B cell (primary cell): ENCODE measurements around the gene CNIH1. TPM values are rescaled to one million over a fixed set of nuclear protein-coding genes. Genes with fewer than 3 reads are reported as not detected.

ENCODE experiments used
- ATAC-seq: fragments of 200-7000 bp; cut with Tn5 transposase; one replicate; pipeline ENCODE4 v1.10.0; 2021; ENCODE audit warnings: low read depth, mild to moderate bottlenecking, moderate number of reproducible peaks, moderate library complexity
- CTCF ChIA-PET: fragments of 350-600 bp; sonication (Branson Sonifier 250); formaldehyde crosslinking; loops from one replicate; lab custom pipeline; 2021; ENCODE audit warnings: antibody characterized with exemption, inconsistent platforms; lab: Charles Lee
- POLR2A ChIA-PET: fragments of 350-600 bp; sonication (Branson Sonifier 250); formaldehyde crosslinking; loops from one replicate; lab custom pipeline; 2021; ENCODE audit warnings: antibody characterized with exemption; lab: Charles Lee
- DNase-seq: peaks from one replicate; pipeline ENCODE4 v3.0.0; 2013
- H2AFZ ChIP-seq: 2 replicates; pipeline ENCODE4 v1.6.1; 2012; ENCODE audit warnings: mild to moderate bottlenecking, low read depth, low read length; ENCODE audit not compliant: insufficient read depth, poor library complexity, severe bottlenecking
- H3K27ac ChIP-seq, 2 donors: 1 replicate in 1 of 2; 2 replicates in 1 of 2; pipeline ENCODE4 v1.5.1; 2012 to 2013; ENCODE audit warnings: low read length in 2 of 2, mild to moderate bottlenecking in 2 of 2, moderate library complexity in 1 of 2
- H3K27me3 ChIP-seq, 4 experiments: fragments of 200-600 bp in 1 of 4; sonication (generic) in 1 of 4; replicated peaks in 1 of 4; 1 replicate in 2 of 4; 2 replicates in 2 of 4; pipeline versions ENCODE4 v1.6.1 to v1.7.0; 2013 to 2016; ENCODE audit warnings: low read length in 3 of 4, mild to moderate bottlenecking in 2 of 4, mixed read lengths in 1 of 4, moderate library complexity in 1 of 4; ENCODE audit not compliant: insufficient read depth in 4 of 4, control insufficient read depth in 3 of 4; ENCODE audit errors: control extremely low read depth in 1 of 4
- H3K36me3 ChIP-seq, 2 experiments: replicated peaks in 1 of 2; 1 replicate in 1 of 2; 2 replicates in 1 of 2; pipeline versions ENCODE4 v1.6.1 to v1.7.1; 2013; ENCODE audit warnings: low read length in 1 of 2; ENCODE audit not compliant: insufficient read depth in 2 of 2, control insufficient read depth in 1 of 2; ENCODE audit errors: control extremely low read depth in 1 of 2, extremely low read depth in 1 of 2
- H3K4me1 ChIP-seq, 2 donors: fragments of 200-600 bp in 1 of 2; sonication (generic) in 1 of 2; 1 replicate in 1 of 2; 2 replicates in 1 of 2; pipeline versions ENCODE4 v1.5.1 to v1.6.1; 2013 to 2017; ENCODE audit warnings: low read length in 2 of 2; ENCODE audit not compliant: control insufficient read depth in 2 of 2, insufficient read depth in 2 of 2
- H3K4me2 ChIP-seq: replicated peaks from 2 replicates; pipeline ENCODE3; 2012; ENCODE audit warnings: mild to moderate bottlenecking, low read depth, low read length; ENCODE audit not compliant: poor library complexity, severe bottlenecking
- H3K4me3 ChIP-seq, 5 experiments: fragments of 200-600 bp in 1 of 5; sonication (generic) in 1 of 5; 1 replicate in 3 of 5; 2 replicates in 2 of 5; pipeline versions ENCODE4 v1.5.1 to v1.7.0; 2011 to 2016; ENCODE audit warnings: low read length in 4 of 5, mild to moderate bottlenecking in 4 of 5, low read depth in 2 of 5, control low read depth in 1 of 5, moderate library complexity in 1 of 5; ENCODE audit not compliant: insufficient read depth in 1 of 5; ENCODE audit errors: control extremely low read depth in 1 of 5, extremely low read depth in 1 of 5
- H3K79me2 ChIP-seq: fragments of 200-600 bp; sonication (generic); one replicate; pipeline ENCODE4 v1.6.0; 2016; ENCODE audit warnings: low read length; ENCODE audit not compliant: control insufficient read depth, insufficient read depth
- H3K9ac ChIP-seq: fragments of 200-600 bp; sonication (generic); 2 replicates; pipeline ENCODE4 v1.6.1; 2017; ENCODE audit warnings: mild to moderate bottlenecking, low read length, moderate library complexity
- H3K9me3 ChIP-seq, 3 donors: one replicate each; pipeline versions ENCODE4 v1.6.1 to v1.7.1; 2013; ENCODE audit warnings: low read length in 2 of 3; ENCODE audit not compliant: control insufficient read depth in 2 of 3, insufficient read depth in 1 of 3; ENCODE audit errors: control extremely low read depth in 1 of 3
- H4K20me1 ChIP-seq: 2 replicates; pipeline ENCODE4 v1.6.0; 2012; ENCODE audit warnings: mild to moderate bottlenecking, low read length; ENCODE audit not compliant: insufficient read depth, control insufficient read depth, poor library complexity, severe bottlenecking
- H3K27ac Mint-ChIP-seq: one replicate; pipeline ENCODE4 v1.8.0; 2021; ENCODE audit warnings: mixed read lengths
- H3K27me3 Mint-ChIP-seq: one replicate; pipeline ENCODE4 v1.8.0; 2021; ENCODE audit warnings: mixed read lengths
- H3K4me1 Mint-ChIP-seq: one replicate; pipeline ENCODE4 v1.8.0; 2021; ENCODE audit warnings: mixed read lengths
- H3K4me3 Mint-ChIP-seq: one replicate; pipeline ENCODE4 v1.8.0; 2021; ENCODE audit warnings: mixed read lengths
- H3K9me3 Mint-ChIP-seq: one replicate; pipeline ENCODE4 v1.8.0; 2022; ENCODE audit warnings: mixed read lengths; ENCODE audit not compliant: insufficient read depth
- EZH2 ChIP-seq: IDR thresholded peaks from 2 replicates; pipeline ENCODE4 v1.6.1; 2012; ENCODE audit warnings: borderline replicate concordance, low read depth, mild to moderate bottlenecking, moderate library complexity, low read length; ENCODE audit not compliant: insufficient read depth, poor library complexity, severe bottlenecking
- WGBS: methylation state at CpG from one replicate; pipeline ENCODE4 v1.1.5; 2013; ENCODE audit warnings: missing lambda C conversion rate; ENCODE audit not compliant: insufficient coverage; 5-methylcytosine and 5-hydroxymethylcytosine counted together
- intact Hi-C: fragments of 100-400 bp; cut with micrococcal nuclease; formaldehyde crosslinking; loops from one replicate; pipeline ENCODE4 v1.10.0; 2022
- polyA plus RNA-seq: library from polyadenylated mRNA; depleted of rRNA; stranded (reverse); fragments of >200 nt; gene quantifications from 2 replicates; pipeline ENCODE4 v1.2.3, GENCODE V29; 2012
- total RNA-seq, 2 donors: library from RNA; stranded (reverse); fragments of 120-200 nt in 1 of 2; gene quantifications; 1 replicate in 1 of 2; 2 replicates in 1 of 2; pipeline versions ENCODE4 v1.2.3 to v1.2.4, GENCODE V29; 2013 to 2022
- TF ChIP-seq, protein P1 (sequence below): fragments of 200-600 bp; IDR thresholded peaks from one replicate; pipeline ENCODE4 v1.8.0; 2022; ENCODE audit warnings: antibody characterized with exemption, mild to moderate bottlenecking

Gene CNIH1
- total and polyA plus RNA-seq, 2 donors (not counting 1 experiment from before 2014, with no cell fraction given) = 42.8 to 66.4 TPM

DNA sequence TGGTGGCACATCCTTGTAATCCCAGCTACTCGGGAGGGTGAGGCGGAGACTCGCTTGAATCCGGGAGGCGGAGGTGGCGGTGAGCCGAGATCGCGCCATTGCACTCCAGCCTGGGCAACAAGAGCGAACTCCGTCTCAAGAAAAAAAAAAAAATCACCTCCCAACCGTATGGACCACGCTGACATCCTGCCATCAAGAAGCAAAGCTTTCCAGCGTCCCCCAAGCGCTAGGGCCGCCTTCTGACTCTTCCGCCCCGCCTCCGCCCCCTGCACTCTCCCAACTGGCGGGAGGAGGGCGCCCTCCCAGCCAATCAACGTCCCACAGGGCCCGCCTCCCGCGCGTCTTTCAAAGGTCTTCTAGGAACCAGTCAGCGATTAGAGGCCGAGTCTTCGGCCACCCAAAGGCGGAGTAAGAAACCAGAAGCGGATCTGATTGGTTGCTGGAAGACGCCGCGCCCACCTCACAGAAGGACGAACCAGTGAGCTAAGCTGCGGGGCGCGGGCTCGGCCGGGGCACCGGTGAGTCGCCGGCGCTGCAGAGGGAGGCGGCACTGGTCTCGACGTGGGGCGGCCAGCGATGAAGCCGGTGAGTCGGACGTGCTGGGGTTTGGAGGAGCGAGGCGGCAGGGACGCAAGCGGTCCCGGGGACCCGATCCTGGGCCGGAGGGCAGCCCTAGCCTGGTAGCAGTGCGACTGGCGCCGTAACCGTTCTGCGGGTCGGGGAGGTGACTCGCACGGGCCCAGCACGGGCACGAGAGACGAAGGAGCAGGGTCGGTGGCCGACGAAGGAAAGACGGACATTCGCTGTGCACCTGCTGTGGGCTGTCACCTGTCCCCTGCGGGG is 44.5 kb downstream of the CNIH1 start, which contains the start of gene CDKN3:
Gene CDKN3 (plus strand): TSS at position 515 of the 843 bp plus-strand sequence. CDS start 62 bp downstream, at position 577.
- ATAC-seq = peak; percentile 93
- Mint-ChIP-seq H3K27me3 (no peaks in the 10 kb centered on the region), H3K4me3 (peak within 1 kb of the TSS; percentile 85), H3K4me1 (peaks cover 18% of the 10 kb centered on the region), H3K9me3 (no peaks in the 10 kb centered on the region), H3K27ac (peak within 1 kb of the TSS; percentile 70)
- no peak for TF ChIP-seq EZH2
- TF ChIP-seq, protein P1, sequence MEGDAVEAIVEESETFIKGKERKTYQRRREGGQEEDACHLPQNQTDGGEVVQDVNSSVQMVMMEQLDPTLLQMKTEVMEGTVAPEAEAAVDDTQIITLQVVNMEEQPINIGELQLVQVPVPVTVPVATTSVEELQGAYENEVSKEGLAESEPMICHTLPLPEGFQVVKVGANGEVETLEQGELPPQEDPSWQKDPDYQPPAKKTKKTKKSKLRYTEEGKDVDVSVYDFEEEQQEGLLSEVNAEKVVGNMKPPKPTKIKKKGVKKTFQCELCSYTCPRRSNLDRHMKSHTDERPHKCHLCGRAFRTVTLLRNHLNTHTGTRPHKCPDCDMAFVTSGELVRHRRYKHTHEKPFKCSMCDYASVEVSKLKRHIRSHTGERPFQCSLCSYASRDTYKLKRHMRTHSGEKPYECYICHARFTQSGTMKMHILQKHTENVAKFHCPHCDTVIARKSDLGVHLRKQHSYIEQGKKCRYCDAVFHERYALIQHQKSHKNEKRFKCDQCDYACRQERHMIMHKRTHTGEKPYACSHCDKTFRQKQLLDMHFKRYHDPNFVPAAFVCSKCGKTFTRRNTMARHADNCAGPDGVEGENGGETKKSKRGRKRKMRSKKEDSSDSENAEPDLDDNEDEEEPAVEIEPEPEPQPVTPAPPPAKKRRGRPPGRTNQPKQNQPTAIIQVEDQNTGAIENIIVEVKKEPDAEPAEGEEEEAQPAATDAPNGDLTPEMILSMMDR = peak; percentile 48
- CTCF ChIA-PET = interaction anchor here (0.6 to 1.3 kb wide), 3 partner anchors 45 to 207 kb away, joined by 3 to 4 read pairs (median 3); no protein-coding TSS in a partner anchor
- H4K20me1 ChIP-seq = no peaks in the 10 kb centered on the region
- under 1% methylated on average over 69 of the region's 76 CpGs for WGBS
- POLR2A ChIA-PET = no interaction called here
- no peak within 1 kb of the TSS for H3K27ac ChIP-seq
- intact Hi-C loops = loop anchor here (1.0 to 10.0 kb wide), 9 partner anchors 16 to 1692 kb away; partner anchors contain the start of genes CGRRF1, CNIH1, GMFB and MAPK1IP1L
- no peaks in the 10 kb centered on the region for H3K27me3 ChIP-seq
- no peaks in the 10 kb centered on the region for H3K79me2 ChIP-seq
- H3K9me3 ChIP-seq = no peaks in the 10 kb centered on the region
- H3K9ac ChIP-seq = peak within 1 kb of the TSS; percentile 82
- peaks cover 0 to 13% of the 10 kb centered on the region in 2 donors for H3K4me1 ChIP-seq
- H3K4me2 ChIP-seq = peak within 1 kb of the TSS; percentile 92
- peak; percentile 98 for DNase-seq
- H3K36me3 ChIP-seq = no peaks in the 10 kb centered on the region
- peak within 1 kb of the TSS; percentile 97 for H2AFZ ChIP-seq
- H3K4me3 ChIP-seq = peak within 1 kb of the TSS; percentile 36 to 92 (median 75)

DNA sequence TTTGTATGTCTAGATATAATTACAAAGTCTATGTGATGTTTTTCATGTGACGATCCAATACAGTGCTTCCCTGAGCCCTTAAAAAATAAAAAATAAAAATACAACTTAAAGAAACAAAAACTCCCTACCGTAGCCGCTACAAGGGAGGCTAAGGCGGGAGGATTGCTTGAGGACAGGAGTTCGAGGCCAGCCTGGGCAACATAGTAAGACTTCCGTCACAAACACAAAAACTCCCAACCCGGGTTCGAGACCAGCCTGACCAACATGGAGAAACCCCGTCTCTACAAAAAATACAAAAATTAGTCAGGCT is 45.0 kb downstream of the CNIH1 start:
- H3K27me3 Mint-ChIP-seq = no peaks in the 10 kb centered on the region
- Histone ChIP-seq H3K27me3 (no peaks in the 10 kb centered on the region), H2AFZ (peak overlapping the region; percentile 97), H3K79me2 (no peaks in the 10 kb centered on the region), H4K20me1 (no peaks in the 10 kb centered on the region), H3K4me3 (peak overlapping the region; percentile 0 to 92 (median 63)), H3K27ac (no peak overlapping the region), H3K36me3 (no peaks in the 10 kb centered on the region), H3K4me1 (peaks cover 0 to 13% of the 10 kb centered on the region in 2 donors), H3K9me3 (no peaks in the 10 kb centered on the region), H3K4me2 (peak overlapping the region; percentile 92), H3K9ac (peak overlapping the region; percentile 82)
- H3K27ac Mint-ChIP-seq = no peak overlapping the region
- DNase-seq (no peak), ATAC-seq (no peak)
- CTCF ChIA-PET = interaction anchor here (0.6 to 1.2 kb wide), 2 partner anchors 46 to 207 kb away, joined by 3 read pairs; no protein-coding TSS in a partner anchor
- intact Hi-C loops = loop anchor here (1.0 to 10.0 kb wide), 9 partner anchors 16 to 1691 kb away; partner anchors contain the start of genes CGRRF1, CNIH1, GMFB and MAPK1IP1L
- no peaks in the 10 kb centered on the region for H3K9me3 Mint-ChIP-seq
- no peak for TF ChIP-seq EZH2
- TF ChIP-seq, protein P1 = no peak
- POLR2A ChIA-PET = no interaction called here
- 66% methylated on average over 8 of the region's 9 CpGs for WGBS
- peaks cover 18% of the 10 kb centered on the region for H3K4me1 Mint-ChIP-seq
- peak overlapping the region; percentile 85 for H3K4me3 Mint-ChIP-seq
